GM12864 (cell line): ENCODE data around the gene BARD1.

Experiments used
- DNase-seq: peaks from one replicate; pipeline ENCODE4 v3.0.0-alpha.2; 2011; ENCODE audit warnings: low read depth
- H3K4me3 ChIP-seq: 2 replicates; pipeline ENCODE4 v1.5.1; 2011; ENCODE audit warnings: mild to moderate bottlenecking, low read depth, low read length, control low read depth
- CTCF ChIP-seq: IDR thresholded peaks from 2 replicates; pipeline ENCODE4 v1.5.1; 2011; ENCODE audit warnings: low read depth, mild to moderate bottlenecking, moderate library complexity, low read length, control low read depth, inconsistent platforms; ENCODE audit errors: missing control alignments

The BARD1 gene

GRCh38 chr2:214679736-214680135, 129.7 kb downstream of the BARD1 start:
- no peak for DNase-seq
- no peak overlapping the region for H3K4me3 ChIP-seq
- TF ChIP-seq CTCF = no peak

DNA sequence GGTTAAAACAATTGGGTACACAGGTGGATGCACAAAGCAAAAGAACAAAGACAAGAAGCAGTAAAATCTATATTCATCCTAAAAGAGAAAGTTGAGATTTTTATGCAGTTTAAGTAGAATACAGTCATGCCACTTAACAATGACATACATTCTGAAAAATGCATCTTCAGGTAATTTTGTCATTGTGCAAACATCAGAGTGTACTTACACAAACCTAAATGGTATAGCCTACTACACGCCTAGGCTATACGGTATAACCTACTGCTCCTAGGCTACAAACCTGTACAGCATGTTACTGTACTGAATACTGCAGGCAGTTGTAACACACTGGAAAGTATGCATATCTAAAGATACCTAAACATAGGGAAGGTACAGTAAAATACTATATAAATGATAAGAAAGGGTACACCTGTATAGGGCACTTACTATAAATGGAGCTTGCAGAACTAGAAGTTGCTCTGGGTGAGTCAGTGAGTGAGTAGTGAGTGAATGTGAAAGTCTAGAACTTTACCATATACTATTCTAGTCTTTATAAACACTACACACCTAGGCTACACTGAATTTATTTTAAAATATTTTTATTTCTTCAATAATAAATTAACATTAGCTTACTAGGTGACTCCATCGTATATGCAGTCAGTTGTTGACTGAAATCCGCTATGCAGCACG, 132.9 kb downstream of the BARD1 start:
- TF ChIP-seq CTCF = no peak
- no peak for DNase-seq
- no peak overlapping the region for H3K4me3 ChIP-seq
